ENCODE measurements around the gene LYRM2.
"Not testable (repeated sequence)": the region's sequence is repeated elsewhere in the genome, so short reads cannot be mapped to it uniquely, and the experiment has no call there.

LYRM2 gene

GRCh38 chr6:89644864-89645263 lies 6.3 kb upstream of the LYRM2 start:
- DNase-seq: no peak

- DNase-seq: no peak
Observed at GRCh38 chr6:89643406-89643805, 4.9 kb upstream of the LYRM2 start.

- DNase-seq: no peak
Observed at GRCh38 chr6:89642956-89643355, 4.4 kb upstream of the LYRM2 start.

- DNase-seq: not testable (repeated sequence)
Observed at GRCh38 chr6:89641581-89641980, 3.0 kb upstream of the LYRM2 start.

GRCh38 chr6:89640804-89641203 lies 2.3 kb upstream of the LYRM2 start:
- DNase-seq: no peak

GRCh38 chr6:89637960-89638319 lies 607 bp downstream of the LYRM2 start:
- DNase-seq: no peak

- DNase-seq: not testable (repeated sequence)
Observed at GRCh38 chr6:89636412-89636811, 2.1 kb downstream of the LYRM2 start.

GRCh38 chr6:89630488-89630887 lies 8.1 kb downstream of the LYRM2 start:
- DNase-seq: no peak

GRCh38 chr6:89623749-89624148 lies 14.8 kb downstream of the LYRM2 start:
- no peak for DNase-seq

- no peak for DNase-seq
Observed at GRCh38 chr6:89619567-89619966, 19.0 kb downstream of the LYRM2 start.

GRCh38 chr6:89618026-89618425 lies 20.5 kb downstream of the LYRM2 start:
- no peak for DNase-seq

- no peak for DNase-seq
Observed at GRCh38 chr6:89616531-89616930, 22.0 kb downstream of the LYRM2 start.

- DNase-seq: no peak
Observed at GRCh38 chr6:89615882-89616281, 22.7 kb downstream of the LYRM2 start.

GRCh38 chr6:89613790-89614189 lies 24.8 kb downstream of the LYRM2 start:
- DNase-seq: no peak

- DNase-seq: no peak
Observed at GRCh38 chr6:89612121-89612520, 26.4 kb downstream of the LYRM2 start.

- DNase-seq: no peak
Observed at GRCh38 chr6:89611666-89612065, 26.9 kb downstream of the LYRM2 start.

GRCh38 chr6:89610149-89610642 lies 28.4 kb downstream of the LYRM2 start:
- peak; percentile 7 for DNase-seq

GRCh38 chr6:89605861-89606260 lies 32.7 kb downstream of the LYRM2 start:
- no peak for DNase-seq

GRCh38 chr6:89604653-89605052 lies 33.9 kb downstream of the LYRM2 start:
- DNase-seq: no peak

GRCh38 chr6:89602166-89602565 lies 36.4 kb downstream of the LYRM2 start:
- DNase-seq: no peak

- DNase-seq: no peak
Observed at GRCh38 chr6:89599727-89600126, 38.8 kb downstream of the LYRM2 start.

- no peak for DNase-seq
Observed at GRCh38 chr6:89597988-89598387, 40.6 kb downstream of the LYRM2 start.

GRCh38 chr6:89597372-89597771 lies 41.2 kb downstream of the LYRM2 start:
- DNase-seq: no peak

GRCh38 chr6:89596484-89596883 lies 42.1 kb downstream of the LYRM2 start:
- no peak for DNase-seq

GRCh38 chr6:89596056-89596455 lies 42.5 kb downstream of the LYRM2 start:
- no peak for DNase-seq

- no peak for DNase-seq
Observed at GRCh38 chr6:89591745-89592144, 46.8 kb downstream of the LYRM2 start.

Measured in NCI-H510A (cell line).